Measurements from ENCODE around the gene STAG1.
"Not testable (repeated sequence)": the region's sequence is repeated elsewhere in the genome, so short reads cannot be mapped to it uniquely, and the experiment has no call there.

The STAG1 gene

DNA sequence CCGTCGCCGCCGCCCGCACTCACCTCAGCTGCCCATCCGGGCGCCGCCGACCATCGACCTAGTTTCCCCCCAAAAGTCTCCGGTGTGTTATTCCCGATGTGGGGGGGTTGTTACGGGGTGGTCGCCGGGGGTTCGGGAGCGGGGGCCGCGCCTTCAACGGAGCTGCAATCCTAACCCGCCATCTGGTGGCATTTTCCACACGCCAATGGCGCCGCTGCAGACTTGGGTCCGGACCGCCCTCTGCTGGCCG, at the start of gene STAG1:
Gene STAG1, minus strand, starts transcription at position 207 of the 250 bp plus-strand sequence. CDS start 121,480 bp downstream, outside the sequence.
- no peak for DNase-seq (ENCODE audit: low read depth, low spot score)

DNA sequence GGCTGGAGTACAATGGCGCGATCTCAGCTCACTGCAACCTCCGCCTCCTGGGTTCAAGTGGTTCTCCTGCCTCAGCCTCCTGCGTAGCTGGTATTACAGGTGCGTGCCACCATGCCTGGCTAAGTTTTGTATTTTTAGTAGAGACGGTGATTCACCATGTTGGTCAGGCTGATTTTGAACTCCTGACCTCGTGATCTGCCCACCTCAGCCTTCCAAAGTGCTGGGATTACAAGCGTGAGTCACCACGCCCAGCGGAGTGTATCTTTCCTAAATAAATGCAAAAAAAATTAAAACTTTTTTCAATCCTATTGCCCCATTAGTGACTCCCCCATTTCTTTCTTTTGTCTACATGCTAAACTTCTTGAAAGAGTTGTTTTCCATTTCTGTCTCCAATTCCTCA, 49.0 kb upstream of the STAG1 start:
- DNase-seq (ENCODE audit: low read depth, low spot score): not testable (repeated sequence)

DNA sequence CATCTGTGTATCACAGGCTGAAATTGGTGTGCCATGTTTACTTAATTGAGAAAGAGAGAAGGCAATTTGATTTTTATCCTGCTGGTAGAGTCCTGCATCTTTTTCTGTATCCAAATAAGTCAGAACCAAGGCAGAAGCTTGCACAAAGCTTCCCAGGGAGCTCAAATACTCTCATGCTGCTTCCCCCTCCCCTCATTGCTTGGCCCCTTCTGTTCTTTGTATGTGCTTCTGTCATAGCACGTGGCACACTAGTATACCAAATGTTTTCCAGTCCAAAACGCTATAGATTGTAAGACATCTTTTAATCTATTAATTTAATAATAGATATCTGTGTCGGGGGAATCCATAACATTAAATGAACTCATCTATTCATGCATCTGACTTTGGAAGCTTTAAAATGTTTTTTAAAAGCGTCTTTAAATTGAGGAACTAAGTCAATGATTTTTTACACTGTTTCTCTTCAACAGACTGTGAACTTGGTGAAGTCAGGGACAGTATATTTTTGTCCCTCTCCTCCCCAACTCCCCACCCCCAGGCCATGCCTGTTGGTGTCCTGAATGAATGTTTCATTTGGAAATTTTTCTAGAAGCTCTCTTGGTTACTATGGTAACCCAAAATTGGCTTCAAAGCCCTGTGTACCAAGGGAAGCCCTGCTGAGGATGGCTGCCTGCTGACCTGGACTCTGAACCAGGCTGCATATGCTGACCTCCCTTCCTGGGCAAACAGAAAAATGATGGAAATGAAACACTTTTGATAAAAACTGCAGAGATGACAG, 40.6 kb upstream of the STAG1 start:
- no peak for DNase-seq (ENCODE audit: low read depth, low spot score)

DNA sequence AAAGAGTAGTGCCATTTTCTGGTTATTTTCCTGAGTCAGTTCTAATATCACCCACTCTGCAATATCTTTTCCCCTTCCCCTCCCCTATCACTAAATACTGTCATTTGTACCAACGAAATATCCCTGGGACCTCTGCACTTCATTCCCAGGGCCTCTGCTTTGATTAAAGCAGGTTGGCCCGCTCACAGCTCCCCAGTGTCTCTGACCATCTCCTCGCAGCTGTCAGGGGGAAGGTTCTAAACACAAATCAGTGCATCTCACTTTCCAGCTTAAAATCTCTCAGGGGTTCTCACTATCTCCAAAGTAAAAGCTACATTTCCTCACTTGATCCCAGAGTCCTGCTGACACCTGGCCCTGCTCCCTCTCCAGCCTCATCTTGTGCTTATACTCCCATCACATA, 38.6 kb upstream of the STAG1 start:
- DNase-seq (ENCODE audit: low read depth, low spot score): no peak

DNA sequence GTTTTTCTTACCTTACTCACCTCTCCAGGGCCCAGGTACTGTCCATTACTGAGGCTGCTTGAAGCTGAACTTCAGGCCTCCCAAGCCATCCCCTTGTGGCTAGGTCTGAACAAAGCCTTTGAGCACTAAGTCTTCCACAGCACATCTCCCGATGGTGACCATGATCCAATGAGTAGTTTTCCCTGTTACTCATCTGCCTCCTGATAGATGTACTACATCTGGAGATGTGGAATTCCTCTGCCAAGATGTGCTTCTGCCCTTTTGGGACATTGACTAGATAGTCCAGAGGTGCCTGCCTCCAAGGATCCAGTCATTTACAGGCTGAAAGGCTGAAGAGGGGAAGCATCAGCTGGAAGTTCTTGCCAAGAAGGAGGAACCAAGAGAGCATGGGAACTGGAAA, 37.8 kb upstream of the STAG1 start:
- DNase-seq (ENCODE audit: low read depth, low spot score): no peak

DNA sequence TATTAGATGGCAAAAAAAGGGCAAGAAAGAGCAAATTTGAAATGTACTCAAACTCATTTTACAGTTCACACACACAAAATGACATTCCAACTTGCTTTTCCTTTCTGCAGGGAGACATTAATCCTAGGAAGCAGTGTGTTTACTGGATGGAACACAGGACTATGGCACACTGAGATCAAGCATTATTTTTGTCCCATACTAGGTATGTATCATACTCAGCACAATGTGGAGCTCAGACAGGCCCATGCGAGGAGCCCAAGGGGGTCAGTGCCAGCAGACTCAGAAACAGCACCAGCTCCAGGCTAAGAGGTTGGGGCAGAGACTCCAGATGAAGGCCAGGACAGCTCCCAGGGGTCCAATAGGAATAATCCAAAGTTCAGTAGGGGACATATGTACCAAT, 36.0 kb upstream of the STAG1 start:
- no peak for DNase-seq (ENCODE audit: low read depth, low spot score)

DNA sequence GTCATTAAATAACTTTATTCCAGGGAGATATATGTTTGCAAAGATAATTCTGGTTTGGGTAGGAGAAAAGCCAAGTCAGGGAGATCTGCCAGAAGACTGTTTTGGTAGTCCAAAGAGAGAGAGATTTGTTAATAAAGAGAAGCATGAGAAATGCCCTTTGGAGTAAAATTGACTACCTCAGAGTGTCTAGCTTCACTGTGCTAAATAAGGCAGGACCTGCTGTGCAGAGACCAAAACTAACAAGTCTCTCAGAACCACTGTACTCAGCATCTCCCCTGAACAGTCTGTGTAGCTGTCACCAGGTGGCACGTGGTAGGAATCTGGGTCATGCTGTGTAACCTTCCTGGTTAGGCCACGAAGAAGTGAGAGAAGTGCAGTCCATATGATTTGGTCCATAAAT, 35.2 kb upstream of the STAG1 start:
- no peak for DNase-seq (ENCODE audit: low read depth, low spot score)

DNA sequence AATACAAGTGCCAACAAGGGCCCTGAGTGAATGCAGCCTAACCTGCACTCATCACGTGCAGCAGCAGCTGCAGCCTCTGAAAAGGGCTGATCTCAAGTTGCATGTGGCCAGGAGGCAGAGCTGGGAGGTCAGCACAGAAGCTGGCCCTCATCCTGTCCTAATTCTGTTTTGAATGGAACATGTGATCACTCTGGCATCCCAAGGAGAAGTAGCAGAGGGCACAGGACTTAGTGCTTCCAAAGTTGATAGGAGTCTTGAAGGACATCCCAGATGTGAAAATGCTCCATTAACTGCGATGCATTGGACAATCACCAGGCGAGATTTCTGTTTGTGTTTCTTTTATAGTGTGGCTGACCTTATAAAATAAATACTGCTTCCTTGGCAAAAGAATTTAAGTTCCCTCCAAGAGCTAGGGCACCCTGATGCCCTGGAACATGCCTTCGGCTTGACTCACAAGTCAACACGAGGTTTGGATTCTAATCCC, 31.6 kb upstream of the STAG1 start:
- DNase-seq (ENCODE audit: low read depth, low spot score): no peak

DNA sequence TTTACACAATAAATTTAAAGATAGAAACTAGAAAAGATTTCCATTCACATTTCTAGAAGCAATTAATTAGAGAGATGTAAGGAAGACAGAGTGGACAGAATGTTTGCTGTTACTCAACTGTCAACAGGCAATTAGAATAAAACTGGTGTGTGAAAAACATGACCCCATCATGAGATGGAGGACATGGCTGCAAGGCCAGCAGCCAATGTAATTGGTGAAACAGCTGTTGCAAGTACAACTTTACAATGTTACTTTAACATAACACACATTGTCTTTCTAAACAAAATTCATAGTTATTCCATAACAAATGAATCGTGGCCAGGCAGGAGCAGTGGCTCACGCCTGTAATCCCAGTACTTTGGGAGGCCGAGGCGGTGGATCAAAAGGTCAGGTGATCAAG, 28.6 kb upstream of the STAG1 start:
- DNase-seq (ENCODE audit: low read depth, low spot score): no peak

DNA sequence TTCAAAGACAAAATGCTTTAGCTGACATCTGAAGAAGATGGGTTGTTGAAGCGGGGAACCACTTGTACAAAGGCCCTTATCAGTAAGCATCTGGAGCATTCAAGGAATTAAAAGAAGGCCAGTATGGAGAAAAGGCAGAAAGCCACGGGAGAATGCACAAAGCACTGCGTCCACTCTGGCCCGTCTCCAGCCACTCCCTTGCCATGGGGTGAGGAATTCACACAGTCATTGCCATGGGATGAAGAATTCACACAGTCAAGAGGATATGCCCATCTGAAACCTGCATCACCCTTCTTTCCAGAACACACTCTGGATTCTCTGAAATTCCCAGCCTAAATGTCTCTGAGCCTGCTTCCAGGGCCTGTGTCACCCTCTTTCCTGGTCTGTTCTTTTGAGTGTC, 26.7 kb upstream of the STAG1 start:
- DNase-seq (ENCODE audit: low read depth, low spot score): no peak

DNA sequence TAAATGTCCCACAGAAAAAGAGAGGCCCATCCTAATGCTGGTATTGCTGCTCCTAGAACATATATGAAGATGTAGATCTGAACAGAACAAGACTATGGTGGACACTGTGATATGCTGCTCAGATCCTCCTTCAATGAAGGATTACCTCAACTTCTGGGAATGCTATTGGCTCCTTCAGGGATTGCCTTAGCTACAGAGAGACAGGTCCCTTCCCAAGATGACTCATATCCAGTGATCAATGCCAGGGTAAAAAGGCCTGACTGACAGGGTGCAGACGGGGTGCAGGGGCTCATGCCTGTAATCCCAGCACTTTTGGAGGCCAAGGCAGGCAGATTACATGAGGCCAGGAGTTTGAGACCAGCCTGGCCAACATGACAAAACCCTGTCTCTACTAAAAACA, 20.5 kb upstream of the STAG1 start:
- DNase-seq (ENCODE audit: low read depth, low spot score): no peak

DNA sequence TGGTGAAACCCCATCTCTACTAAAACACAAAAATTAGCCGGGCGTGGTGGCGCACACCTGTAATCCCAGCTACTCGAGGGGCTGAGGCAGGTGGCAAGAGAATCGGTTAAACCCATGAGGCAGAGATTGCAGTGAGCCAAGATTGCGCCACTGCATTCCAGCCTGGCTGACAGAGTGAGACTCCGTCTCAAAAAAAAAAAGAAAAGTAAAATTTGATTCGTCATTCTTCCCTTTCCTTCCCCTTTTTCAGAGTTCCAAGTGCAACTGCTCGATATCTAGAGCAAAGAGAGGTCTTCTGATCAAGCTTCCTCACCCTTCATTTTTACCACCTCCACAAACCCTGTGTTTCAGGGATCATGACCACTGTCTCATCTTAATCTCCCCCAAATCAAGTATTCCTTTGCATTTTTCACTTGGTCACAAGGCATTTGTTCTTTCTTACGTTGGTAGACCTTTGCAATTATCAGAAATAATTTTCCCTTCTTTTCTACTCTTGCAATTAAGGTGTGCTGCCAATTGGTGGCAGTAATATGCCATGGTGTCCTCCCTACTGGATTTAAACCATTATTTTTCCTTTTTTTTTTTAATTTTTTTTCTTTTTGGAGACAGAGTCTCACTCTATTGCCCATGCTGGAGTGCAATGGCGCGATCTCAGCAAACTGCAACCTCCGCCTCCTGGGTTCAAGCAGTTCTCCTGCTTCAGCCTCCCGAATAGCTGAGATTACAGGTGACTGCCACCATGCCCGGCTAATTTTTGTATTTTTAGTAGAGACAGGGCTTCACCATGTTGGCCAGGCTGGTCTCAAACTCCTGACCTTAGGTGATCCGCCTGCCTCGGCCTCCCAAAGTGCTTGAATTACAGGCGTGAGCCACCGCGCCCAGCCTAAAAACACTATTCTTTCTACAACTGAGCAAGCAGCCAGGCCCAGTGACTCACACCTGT, 6.3 kb upstream of the STAG1 start:
- not testable (repeated sequence) for DNase-seq (ENCODE audit: low read depth, low spot score)

DNA sequence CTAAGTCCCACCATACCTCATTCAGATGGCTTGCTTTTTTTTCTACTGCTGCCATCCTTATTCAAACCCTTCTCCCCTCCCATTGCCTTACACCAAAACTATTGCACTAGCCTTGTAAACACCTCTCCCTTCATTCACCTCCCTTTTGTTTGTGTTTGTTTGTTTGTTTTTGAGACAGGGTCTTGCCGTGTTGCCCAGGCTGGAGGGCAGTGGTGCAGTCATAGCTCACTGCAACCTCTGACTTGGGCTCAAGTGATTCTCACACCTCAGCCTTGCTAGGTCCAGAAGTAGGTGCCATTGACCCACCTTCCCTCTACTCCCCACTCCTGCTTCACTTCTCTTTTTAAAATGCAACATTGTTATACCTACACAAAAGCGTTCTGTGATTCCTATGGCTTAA, 3.0 kb upstream of the STAG1 start:
- DNase-seq (ENCODE audit: low read depth, low spot score): no peak

DNA sequence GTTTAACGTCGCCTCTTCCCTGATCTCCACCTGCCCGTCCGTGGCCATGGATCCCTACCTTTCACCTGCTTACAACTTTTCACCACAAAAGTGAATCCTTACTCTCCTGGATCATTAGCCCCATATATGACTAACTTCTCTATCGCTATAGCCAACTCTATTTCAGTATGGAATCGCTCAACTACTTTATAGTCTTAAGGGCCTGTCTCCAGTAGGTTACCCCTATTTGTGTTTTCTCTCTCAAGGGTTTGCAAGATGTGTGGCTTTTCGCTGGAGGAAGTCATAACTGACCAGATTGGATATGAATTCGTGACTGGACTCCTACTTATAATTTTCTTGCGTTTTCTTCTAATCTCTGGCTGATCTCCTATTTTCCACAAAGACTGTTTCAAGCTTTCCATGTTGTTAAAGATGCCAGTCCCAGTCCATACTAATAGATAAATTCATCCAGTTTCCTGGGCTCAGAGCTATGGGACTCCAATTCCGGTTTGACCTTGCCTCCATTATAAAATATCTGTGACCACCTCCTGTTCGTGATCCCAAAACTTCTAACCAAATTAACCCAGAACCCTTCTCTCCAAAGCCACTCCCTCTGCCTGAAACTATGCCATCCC, 1.3 kb upstream of the STAG1 start:
- DNase-seq (ENCODE audit: low read depth, low spot score): no peak

DNA sequence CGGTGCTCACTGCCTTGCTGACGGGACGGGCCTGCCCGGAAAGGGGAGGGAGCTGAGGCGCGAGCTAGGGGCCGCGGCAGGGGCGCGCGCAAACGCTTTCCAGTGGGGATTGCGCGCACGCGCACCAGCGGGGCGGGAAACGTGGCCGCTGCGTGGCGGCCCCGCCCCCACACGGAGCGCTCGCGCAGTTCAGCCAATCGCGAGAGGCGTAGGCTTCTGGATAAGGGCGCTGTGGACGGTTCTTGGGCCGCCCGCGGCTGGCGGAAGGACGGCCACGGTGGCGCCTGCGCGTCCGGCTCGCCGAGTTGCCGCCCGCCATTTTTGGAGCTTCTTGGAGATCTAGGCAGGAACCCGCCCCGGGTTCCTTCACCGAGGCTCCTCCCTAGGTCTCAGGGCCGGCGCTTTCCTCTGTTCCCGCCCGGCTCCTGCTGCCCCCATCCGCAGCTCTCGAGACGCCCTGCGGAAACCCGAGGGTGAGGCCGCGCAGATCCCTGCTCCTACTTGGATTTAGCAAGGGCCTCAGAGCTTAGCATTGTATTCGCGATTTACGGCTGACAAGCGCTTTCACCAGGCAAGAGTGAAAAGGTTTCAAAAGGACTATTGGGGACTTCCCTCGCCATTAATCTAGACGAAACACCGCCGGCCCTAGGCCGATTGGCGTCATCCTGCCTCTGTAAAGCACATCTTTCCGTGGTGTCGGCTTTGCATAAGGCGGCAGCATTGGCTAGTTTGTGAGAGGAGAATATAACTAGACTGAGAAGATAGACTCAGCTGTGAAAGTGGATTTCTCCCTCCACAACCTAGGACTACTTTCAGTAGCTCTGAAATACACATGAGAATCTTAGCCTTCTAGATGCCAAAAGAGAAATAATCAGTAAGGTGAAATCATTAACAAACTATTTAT, 496 bp upstream of the STAG1 start:
- peak; percentile 85 for DNase-seq (ENCODE audit: low read depth, low spot score)

DNA sequence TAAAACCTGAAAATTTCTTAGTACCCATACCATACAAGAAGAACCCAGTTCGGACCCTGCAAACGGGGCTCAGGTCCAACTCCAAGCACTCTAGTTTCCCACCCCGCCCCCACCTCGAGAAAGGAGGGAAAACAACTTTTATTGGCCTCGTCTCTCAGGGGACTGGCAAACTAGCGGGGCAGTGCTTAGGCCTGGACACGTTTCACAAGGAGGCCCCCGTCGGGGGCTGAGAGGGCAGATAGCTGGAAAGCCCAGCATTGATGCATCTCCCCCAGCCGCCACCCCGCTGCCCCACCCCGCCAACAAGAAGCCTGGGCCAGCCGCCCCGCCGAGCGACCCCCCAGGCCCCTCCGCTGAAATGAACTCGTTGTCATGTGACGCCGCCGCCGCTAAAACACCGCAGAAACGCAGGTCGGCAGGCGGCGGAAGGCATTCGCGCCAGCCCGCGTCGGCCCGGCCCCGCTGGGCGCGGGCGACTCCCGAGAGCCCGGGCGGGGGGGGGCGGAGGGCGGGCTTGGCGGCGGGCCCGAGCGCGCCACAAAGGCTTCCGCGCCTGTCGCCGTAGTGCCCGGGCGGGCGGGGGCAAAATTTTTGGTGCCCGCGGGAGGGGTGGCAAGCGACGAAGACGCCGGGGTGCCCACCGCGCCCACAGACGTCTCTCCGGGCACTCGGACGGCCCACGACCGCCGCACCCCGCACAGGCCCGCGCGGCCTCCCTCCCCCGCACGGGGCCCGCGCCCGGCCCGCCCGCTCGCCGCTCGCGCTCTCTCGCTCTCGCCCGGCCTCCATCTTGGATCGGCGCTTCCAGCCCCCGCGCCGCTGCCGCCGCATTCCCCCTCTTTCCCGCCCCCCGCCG, 634 bp downstream of the STAG1 start:
- DNase-seq (ENCODE audit: low read depth, low spot score): no peak

DNA sequence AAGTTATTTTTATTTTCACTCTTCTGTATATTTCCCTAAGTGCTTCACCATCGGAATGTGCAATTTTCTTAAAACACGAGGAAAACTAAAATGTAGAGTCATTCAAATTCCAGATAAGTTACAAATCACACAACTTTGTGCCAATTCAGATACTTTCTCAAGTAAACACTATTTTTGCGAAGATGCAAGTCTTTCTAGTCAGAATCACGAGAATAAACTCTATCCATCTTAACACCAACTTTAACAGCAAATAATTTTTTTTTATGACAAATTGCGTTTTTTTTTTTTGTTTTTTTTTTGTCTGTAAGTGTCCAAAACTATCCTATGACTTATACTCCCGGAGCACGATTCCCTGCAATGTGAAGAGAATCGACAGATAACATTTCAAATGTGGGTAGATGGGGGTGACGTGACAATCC, 1.3 kb downstream of the STAG1 start:
- no peak for DNase-seq (ENCODE audit: low read depth, low spot score)

DNA sequence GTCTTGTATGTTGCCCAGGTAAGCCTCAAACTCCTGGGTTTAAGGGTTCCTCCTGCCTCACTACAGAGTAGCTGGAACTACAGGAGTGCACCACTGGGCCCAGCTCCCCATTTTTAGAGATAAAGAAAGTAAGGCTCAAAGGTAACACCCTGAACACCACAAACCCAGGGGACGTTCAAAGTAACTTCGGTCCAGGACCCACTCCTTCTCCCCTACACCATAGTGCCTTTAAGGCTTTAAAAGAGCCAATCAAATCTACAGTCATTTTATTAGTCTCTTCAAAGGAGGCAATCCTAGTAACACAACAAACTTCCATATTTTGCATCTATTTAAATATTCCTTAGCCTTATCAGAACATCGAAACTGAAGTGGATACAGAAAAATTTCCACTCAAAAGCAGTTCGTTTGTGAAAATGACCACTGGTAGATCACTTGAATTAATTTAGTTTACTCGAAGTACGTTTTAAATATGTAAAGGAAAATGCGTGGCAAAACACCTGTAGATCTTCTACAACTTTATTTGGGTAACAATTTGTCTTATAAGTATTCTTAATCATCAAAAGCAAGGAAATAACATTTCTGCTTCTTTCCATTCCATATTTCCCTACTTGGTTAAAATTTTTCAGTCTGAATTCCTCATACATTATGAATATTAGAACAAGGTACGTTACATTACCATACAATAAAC, 1.8 kb downstream of the STAG1 start:
- DNase-seq (ENCODE audit: low read depth, low spot score): no peak

DNA sequence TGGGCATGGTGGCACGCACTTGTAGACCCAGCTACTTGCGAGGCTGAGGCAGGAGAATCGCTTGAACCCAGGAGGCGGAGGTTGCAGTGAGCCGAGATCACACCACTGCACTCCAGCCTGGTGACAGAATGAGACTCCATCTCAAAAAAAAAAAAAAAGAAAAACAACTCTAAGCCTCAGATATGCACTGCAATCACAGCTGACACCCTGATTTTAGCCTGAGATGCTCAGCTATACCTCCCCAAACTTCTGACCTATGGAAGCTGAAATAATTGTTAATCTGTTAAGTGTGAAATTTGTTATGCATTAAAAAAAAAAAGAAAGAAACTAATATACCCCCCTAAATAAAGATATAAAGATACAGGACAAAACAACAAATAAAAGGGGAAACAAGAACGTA, 2.6 kb downstream of the STAG1 start:
- DNase-seq (ENCODE audit: low read depth, low spot score): not testable (repeated sequence)

DNA sequence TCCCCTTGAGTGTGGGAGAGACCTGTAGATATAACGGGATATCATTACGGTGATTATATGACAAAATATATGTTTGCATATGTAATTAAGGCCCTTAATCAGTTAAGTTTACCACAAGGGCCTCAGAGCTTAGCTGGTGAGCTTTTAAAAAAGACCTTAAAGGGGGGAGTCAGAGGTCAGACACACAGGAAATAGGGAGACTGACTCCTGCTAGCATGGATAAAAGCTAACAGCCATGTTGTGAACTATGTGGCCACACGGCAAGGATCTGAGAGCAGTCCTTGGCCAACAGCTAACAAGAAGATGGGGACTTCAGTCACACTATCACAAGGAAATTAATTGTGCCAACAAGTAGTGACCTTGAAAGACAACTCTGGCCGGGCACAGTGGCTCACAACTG, 3.1 kb downstream of the STAG1 start:
- DNase-seq (ENCODE audit: low read depth, low spot score): no peak
